H1 (cell line): ENCODE results near the gene IL1RL1. TPM values are rescaled to one million over a fixed set of nuclear protein-coding genes. Genes with fewer than 3 reads are reported as not detected.

ENCODE experiments used
- CTCF ChIA-PET: fragments of 300-600 bp; sonication (Branson Sonifier 250); formaldehyde crosslinking; loops from one replicate; lab custom pipeline; 2021; ENCODE audit not compliant: partially characterized antibody; lab: Charles Lee
- POLR2A ChIA-PET: fragments of 300-600 bp; sonication (Branson Sonifier 250); formaldehyde crosslinking; loops from one replicate; lab custom pipeline; 2021; ENCODE audit warnings: inconsistent platforms; ENCODE audit not compliant: partially characterized antibody; lab: Charles Lee
- DNase-seq, 2 experiments: peaks; one replicate each; pipeline versions ENCODE4 v3.0.0 to v3.0.0-alpha.2; 2010 to 2022; ENCODE audit warnings: low spot score in 2 of 2, low read depth in 1 of 2, mixed read lengths in 1 of 2
- FAIRE-seq: peaks from 2 replicates; lab custom pipeline; 2011; peaks lifted over from hg19 to GRCh38; lab: Jason Lieb, UNC
- H2AFZ ChIP-seq: 2 replicates; pipeline ENCODE4 v1.8.1; 2012; ENCODE audit warnings: low read length, inconsistent platforms
- H2AK5ac ChIP-seq: 2 replicates; pipeline ENCODE4 v1.6.1; 2013; ENCODE audit warnings: low read depth, low read length
- H2BK120ac ChIP-seq: replicated peaks from 2 replicates; pipeline ENCODE3; 2013; ENCODE audit warnings: low read depth, low read length, inconsistent platforms
- H2BK12ac ChIP-seq: 2 replicates; pipeline ENCODE4 v1.6.1; 2013; ENCODE audit warnings: low read depth, low read length
- H2BK15ac ChIP-seq: 2 replicates; pipeline ENCODE4 v1.6.1; 2013; ENCODE audit warnings: low read length
- H2BK20ac ChIP-seq: 2 replicates; pipeline ENCODE4 v1.6.1; 2013; ENCODE audit warnings: low read length
- H2BK5ac ChIP-seq: 2 replicates; pipeline ENCODE4 v1.6.1; 2013; ENCODE audit warnings: low read depth, low read length
- H3K14ac ChIP-seq: 2 replicates; pipeline ENCODE4 v1.6.1; 2013; ENCODE audit warnings: inconsistent platforms; ENCODE audit not compliant: insufficient read length
- H3K18ac ChIP-seq: 2 replicates; pipeline ENCODE4 v1.6.1; 2013; ENCODE audit warnings: low read length; ENCODE audit errors: extremely low read depth
- H3K23ac ChIP-seq: 2 replicates; pipeline ENCODE4 v1.6.1; 2013; ENCODE audit warnings: inconsistent platforms; ENCODE audit not compliant: insufficient read length
- H3K23me2 ChIP-seq: 2 replicates; pipeline ENCODE4 v1.6.1; 2013; ENCODE audit warnings: low read depth, low read length
- H3K27ac ChIP-seq: 2 replicates; pipeline ENCODE4 v1.6.1; 2011; ENCODE audit warnings: low read depth, low read length, inconsistent platforms
- H3K27me3 ChIP-seq, 4 experiments: replicated peaks in 1 of 4; 1 replicate in 1 of 4; 2 replicates in 3 of 4; pipeline versions ENCODE4 v1.6.1 to v1.8.1; 2011 to 2013; ENCODE audit warnings: low read length in 3 of 4, mild to moderate bottlenecking in 3 of 4, inconsistent platforms in 2 of 4, mixed read lengths in 2 of 4, moderate library complexity in 1 of 4; ENCODE audit not compliant: control insufficient read depth in 3 of 4, insufficient read depth in 3 of 4; ENCODE audit errors: extremely low read depth in 1 of 4
- H3K36me3 ChIP-seq, 4 experiments: 2 replicates each; pipeline versions ENCODE4 v1.6.1 to v1.8.1; 2011 to 2013; ENCODE audit warnings: mild to moderate bottlenecking in 4 of 4, low read length in 3 of 4, moderate library complexity in 2 of 4, control low read depth in 1 of 4, inconsistent platforms in 1 of 4; ENCODE audit not compliant: insufficient read depth in 4 of 4, control insufficient read depth in 2 of 4
- H3K4ac ChIP-seq: replicated peaks from 2 replicates; pipeline ENCODE3; 2013; ENCODE audit warnings: low read length, low read depth, mixed read lengths, inconsistent platforms; ENCODE audit not compliant: insufficient read length
- H3K4me1 ChIP-seq, 4 experiments: replicated peaks in 1 of 4; 1 replicate in 1 of 4; 2 replicates in 3 of 4; pipeline versions ENCODE4 v1.6.1 to v1.8.1; 2011 to 2013; ENCODE audit warnings: low read length in 3 of 4, inconsistent platforms in 2 of 4, mixed read lengths in 1 of 4; ENCODE audit not compliant: insufficient read depth in 4 of 4, control insufficient read depth in 3 of 4
- H3K4me2 ChIP-seq, 2 experiments: 2 replicates each; pipeline versions ENCODE4 v1.6.1 to v1.8.1; 2011 to 2013; ENCODE audit warnings: low read depth in 2 of 2, low read length in 2 of 2, control low read depth in 1 of 2, inconsistent platforms in 1 of 2, mild to moderate bottlenecking in 1 of 2; ENCODE audit not compliant: insufficient read depth in 1 of 2
- H3K4me3 ChIP-seq, 4 experiments: fragments of 200-600, 300-600 bp in 1 of 4; sonication (generic), shearing (Covaris generic), sonication (Bioruptor Twin) in 1 of 4; 2 replicates each; pipeline versions ENCODE4 v1.5.1 to v1.8.1; 2011 to 2016; ENCODE audit warnings: low read length in 4 of 4, low read depth in 3 of 4, control low read depth in 2 of 4, inconsistent platforms in 2 of 4, mild to moderate bottlenecking in 2 of 4, mixed read lengths in 1 of 4, moderate library complexity in 1 of 4; ENCODE audit not compliant: insufficient read depth in 2 of 4; ENCODE audit errors: extremely low read depth in 1 of 4
- H3K56ac ChIP-seq: replicated peaks from 2 replicates; pipeline ENCODE3; 2013; ENCODE audit warnings: low read depth, mild to moderate bottlenecking, mixed read lengths, low read length, inconsistent platforms; ENCODE audit not compliant: insufficient read length
- H3K79me1 ChIP-seq: 2 replicates; pipeline ENCODE4 v1.6.1; 2013; ENCODE audit warnings: low read depth, low read length, control low read depth
- H3K79me2 ChIP-seq, 2 experiments: 2 replicates each; pipeline versions ENCODE4 v1.6.1 to v1.8.1; 2012 to 2013; ENCODE audit warnings: low read length in 2 of 2, mild to moderate bottlenecking in 2 of 2, inconsistent platforms in 1 of 2; ENCODE audit not compliant: insufficient read depth in 2 of 2, control insufficient read depth in 1 of 2
- H3K9ac ChIP-seq, 4 experiments: replicated peaks in 1 of 4; 1 replicate in 1 of 4; 2 replicates in 3 of 4; pipeline versions ENCODE4 v1.6.1 to v1.8.1; 2011 to 2013; ENCODE audit warnings: low read depth in 3 of 4, low read length in 3 of 4, control low read depth in 2 of 4, mild to moderate bottlenecking in 2 of 4, moderate library complexity in 2 of 4, inconsistent platforms in 1 of 4; ENCODE audit errors: extremely low read depth in 1 of 4
- H3K9me3 ChIP-seq, 2 experiments: 2 replicates each; pipeline versions ENCODE4 v1.6.1 to v1.8.1; 2012 to 2013; ENCODE audit warnings: mild to moderate bottlenecking in 2 of 2, moderate library complexity in 2 of 2, control low read depth in 1 of 2, inconsistent platforms in 1 of 2, low read depth in 1 of 2, low read length in 1 of 2, mixed read lengths in 1 of 2; ENCODE audit not compliant: insufficient read depth in 2 of 2
- H4K20me1 ChIP-seq, 2 experiments: replicated peaks in 1 of 2; 2 replicates each; pipeline versions ENCODE3 to v1.8.1; 2011 to 2013; ENCODE audit warnings: inconsistent platforms in 2 of 2, low read length in 2 of 2, mild to moderate bottlenecking in 1 of 2; ENCODE audit not compliant: insufficient read depth in 2 of 2, control insufficient read depth in 1 of 2
- H4K5ac ChIP-seq: 2 replicates; pipeline ENCODE4 v1.6.1; 2013; ENCODE audit warnings: low read length, low read depth, mixed read lengths, inconsistent platforms; ENCODE audit not compliant: insufficient read length
- H4K8ac ChIP-seq: 2 replicates; pipeline ENCODE4 v1.8.0; 2013; ENCODE audit warnings: mild to moderate bottlenecking, moderate library complexity, low read length, inconsistent platforms; ENCODE audit not compliant: insufficient read depth; ENCODE audit errors: extremely low read depth
- H4K91ac ChIP-seq: replicated peaks from 2 replicates; pipeline ENCODE3; 2013; ENCODE audit warnings: low read length, mixed read lengths, inconsistent platforms; ENCODE audit not compliant: insufficient read length
- ASH2L ChIP-seq: fragments of 200-600, 300-600 bp; sonication (generic); IDR thresholded peaks from one replicate; pipeline ENCODE4 v1.7.1; 2017; ENCODE audit warnings: low read length
- BACH1 ChIP-seq: IDR thresholded peaks from 2 replicates; pipeline ENCODE4 v1.6.1; 2012; ENCODE audit warnings: low read length, improper control_type of control experiment
- BCL11A ChIP-seq, 2 experiments: IDR thresholded peaks; one replicate each; pipeline ENCODE4 v1.6.1; 2011; ENCODE audit warnings: low read depth in 2 of 2, low read length in 2 of 2, mild to moderate bottlenecking in 2 of 2
- EGR1 ChIP-seq: IDR thresholded peaks from 2 replicates; pipeline ENCODE4 v1.6.1; 2011; ENCODE audit warnings: low read depth, low read length, borderline replicate concordance
- KDM5A ChIP-seq: fragments of 200-600 bp; IDR thresholded peaks from 2 replicates; pipeline ENCODE4 v1.7.1; 2012; ENCODE audit warnings: mild to moderate bottlenecking, low read length, inconsistent platforms, mixed read lengths
- MAFK ChIP-seq: IDR thresholded peaks from 2 replicates; pipeline ENCODE4 v1.6.1; 2012; ENCODE audit warnings: low read depth, mild to moderate bottlenecking, improper control_type of control experiment, low read length
- NANOG ChIP-seq: IDR thresholded peaks from 2 replicates; pipeline ENCODE4 v1.6.1; 2011; ENCODE audit warnings: low read length, low read depth, mild to moderate bottlenecking, inconsistent platforms; ENCODE audit not compliant: insufficient read depth, poor library complexity, severe bottlenecking
- PHF8 ChIP-seq: fragments of 200-600 bp; sonication (generic); conservative IDR thresholded peaks from 2 replicates; pipeline ENCODE4 v1.7.1; 2012; ENCODE audit warnings: low read depth, mild to moderate bottlenecking, inconsistent platforms, low read length, moderate library complexity
- POU5F1 ChIP-seq: IDR thresholded peaks from 2 replicates; pipeline ENCODE4 v1.6.1; 2011; ENCODE audit warnings: low read depth, mild to moderate bottlenecking, low read length, moderate library complexity
- RBBP5 ChIP-seq: IDR thresholded peaks from 2 replicates; pipeline ENCODE4 v1.7.1; 2012; ENCODE audit warnings: low read depth, mild to moderate bottlenecking, inconsistent platforms, low read length, moderate library complexity, borderline replicate concordance
- RNF2 ChIP-seq: fragments of 200-900, 300-1000 bp; sonication (generic); IDR thresholded peaks from 2 replicates; pipeline ENCODE4 v1.7.1; 2016; ENCODE audit warnings: borderline replicate concordance, low read depth, mild to moderate bottlenecking, antibody characterized with exemption, low read length; ENCODE audit not compliant: poor library complexity, severe bottlenecking; ENCODE audit errors: missing control alignments
- RXRA ChIP-seq: IDR thresholded peaks from 2 replicates; pipeline ENCODE4 v1.6.1; 2011; ENCODE audit warnings: low read depth, mild to moderate bottlenecking, low read length, moderate library complexity; ENCODE audit not compliant: insufficient read depth
- SAP30 ChIP-seq: fragments of 300-600 bp; sonication (generic); IDR thresholded peaks from 2 replicates; pipeline ENCODE4 v1.7.1; 2012; ENCODE audit warnings: low read length, moderate library complexity, mild to moderate bottlenecking, inconsistent platforms; ENCODE audit not compliant: insufficient read depth, insufficient replicate concordance
- SIX5 ChIP-seq: IDR thresholded peaks from 2 replicates; pipeline ENCODE4 v1.6.1; 2011; ENCODE audit warnings: mild to moderate bottlenecking, low read depth, low read length
- TCF12 ChIP-seq: IDR thresholded peaks from 2 replicates; pipeline ENCODE4 v1.6.1; 2011; ENCODE audit warnings: low read depth, mild to moderate bottlenecking, low read length
- TEAD4 ChIP-seq: IDR thresholded peaks from 2 replicates; pipeline ENCODE4 v1.6.1; 2012; ENCODE audit warnings: low read depth, low read length, inconsistent platforms, mixed read lengths
- polyA plus RNA-seq, 7 experiments: library from polyadenylated mRNA; depleted of rRNA in 3 of 7; stranded (reverse) in 5 of 7; unstranded in 2 of 7; fragments of >200 nt in 5 of 7; fragments of 200-250 nt in 2 of 7; gene quantifications; 1 replicate in 5 of 7; 2 replicates in 1 of 7; 4 replicates in 1 of 7; pipeline versions ENCODE4 v1.2.1 to v1.2.3, GENCODE V29; 2011 to 2013; ENCODE audit warnings: missing spikeins in 2 of 7, mixed read lengths in 2 of 7
- total RNA-seq: library from RNA; stranded (reverse); fragmentation: NEBNext Ultra II Directional; extraction: Animal tissue kit (Norgen Biotek cat#: 25700); gene quantifications from 2 replicates; pipeline ENCODE4 v1.2.1, GENCODE V29; 2021

IL1RL1 gene
- total and polyA plus RNA-seq, 2 of the 8 experiments (the other 6 are each of a cell fraction or from before 2014, with no cell fraction given) = not detected

- no peak overlapping the region for H2BK15ac ChIP-seq
- H2BK5ac ChIP-seq = no peak overlapping the region
- no peaks in the 10 kb centered on the region for H3K9me3 ChIP-seq
- no peak overlapping the region for H3K4me3 ChIP-seq
- no peaks in the 10 kb centered on the region for H4K20me1 ChIP-seq
- DNase-seq (no peak), FAIRE-seq (no peak)
- no peaks in the 10 kb centered on the region for H3K23me2 ChIP-seq
- no peak overlapping the region for H2BK20ac ChIP-seq
- H4K5ac ChIP-seq = no peak overlapping the region
- H3K4me1 ChIP-seq = no peaks in the 10 kb centered on the region
- H3K79me2 ChIP-seq = no peaks in the 10 kb centered on the region
- H3K56ac ChIP-seq = no peak overlapping the region
- no peaks in the 10 kb centered on the region for H3K27me3 ChIP-seq
- H3K4me2 ChIP-seq = no peak overlapping the region
- ChIA-PET CTCF (interaction anchor here (0.7 kb wide), 1 partner anchor 14 kb away, joined by 3 read pairs; no protein-coding TSS in a partner anchor), POLR2A (no interaction called here)
- H3K18ac ChIP-seq = no peak overlapping the region
- no peaks in the 10 kb centered on the region for H3K36me3 ChIP-seq
- H3K27ac ChIP-seq = no peak overlapping the region
- H2BK120ac ChIP-seq = no peak overlapping the region
- H4K8ac ChIP-seq = no peak overlapping the region
- H2AK5ac ChIP-seq = no peak overlapping the region
- no peak overlapping the region for H3K4ac ChIP-seq
- H2AFZ ChIP-seq = no peak overlapping the region
- no peak overlapping the region for H3K23ac ChIP-seq
- no peak overlapping the region for H3K9ac ChIP-seq
- H2BK12ac ChIP-seq = no peak overlapping the region
- H4K91ac ChIP-seq = no peak overlapping the region
- H3K79me1 ChIP-seq = no peaks in the 10 kb centered on the region
- TF ChIP-seq TEAD4 (no peak), BACH1 (no peak), RNF2 (no peak), EGR1 (no peak), SIX5 (no peak), PHF8 (no peak), BCL11A (IDR thresholded peaks at IDR 0.05; ENCODE audit: low read depth in 2 of 2, low read length in 2 of 2) (no peak), RXRA (no peak), RBBP5 (no peak), MAFK (no peak), NANOG (no peak), SAP30 (no peak), KDM5A (no peak), ASH2L (no peak), POU5F1 (no peak), TCF12 (no peak)
- no peak overlapping the region for H3K14ac ChIP-seq
These were observed 90.1 kb downstream of the IL1RL1 start for GRCh38 chr2:102401456-102401855.
